Endothelial cell of hepatic sinusoid (primary cell): ENCODE results near the gene CBLN4.

Experiments
- in situ Hi-C: cut with HindIII; loops from 2 replicates; pipeline ENCODE4 v1.10.0; 2017; ENCODE audit warnings: low sequenced_read_pairs

The CBLN4 gene

DNA sequence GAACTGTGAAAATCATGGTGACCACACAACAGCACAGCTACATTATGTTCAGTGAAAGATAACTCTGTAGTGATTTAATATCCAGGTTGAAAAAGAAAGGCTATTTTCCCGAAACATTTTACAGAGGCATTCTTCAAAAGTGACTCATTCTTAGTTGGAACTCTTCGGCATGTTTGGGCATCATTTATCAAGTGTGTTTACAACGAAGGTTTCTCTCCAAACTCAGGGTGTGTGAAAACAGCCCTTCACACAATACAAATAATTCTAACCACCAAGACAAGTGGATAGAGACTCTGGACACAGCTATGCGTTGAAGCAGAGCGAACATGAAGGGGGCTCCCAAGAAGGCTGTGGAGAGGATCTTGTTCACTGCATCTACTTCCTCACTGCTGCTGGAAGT lies 57.6 kb downstream of the CBLN4 start:
- in situ Hi-C loops: no loop called here
